ENCODE data around the gene DOCK3.
"Not testable (repeated sequence)": the region's sequence is repeated elsewhere in the genome, so short reads cannot be mapped to it uniquely, and the experiment has no call there.

DOCK3 gene

DNA sequence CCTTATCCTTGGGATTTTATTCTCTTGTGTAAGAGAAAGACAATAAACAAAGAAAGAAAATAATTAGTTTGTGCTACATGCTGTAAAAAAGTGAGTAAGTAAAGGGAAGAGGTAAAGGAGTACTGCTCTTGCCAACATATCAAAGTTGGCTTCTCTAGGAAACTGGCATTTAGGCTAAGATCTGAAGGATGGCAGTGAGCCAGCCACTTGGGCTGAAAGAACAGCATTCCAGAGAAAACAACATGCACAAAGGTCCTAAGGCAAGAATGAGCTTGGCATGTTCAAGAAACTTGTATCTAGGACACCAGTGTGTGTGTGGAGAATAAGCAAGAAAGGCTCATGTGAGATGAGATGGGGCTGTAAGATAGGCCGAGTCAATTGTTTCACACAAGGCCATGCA is 464.9 kb downstream of the DOCK3 start:
- no peak for DNase-seq

DNA sequence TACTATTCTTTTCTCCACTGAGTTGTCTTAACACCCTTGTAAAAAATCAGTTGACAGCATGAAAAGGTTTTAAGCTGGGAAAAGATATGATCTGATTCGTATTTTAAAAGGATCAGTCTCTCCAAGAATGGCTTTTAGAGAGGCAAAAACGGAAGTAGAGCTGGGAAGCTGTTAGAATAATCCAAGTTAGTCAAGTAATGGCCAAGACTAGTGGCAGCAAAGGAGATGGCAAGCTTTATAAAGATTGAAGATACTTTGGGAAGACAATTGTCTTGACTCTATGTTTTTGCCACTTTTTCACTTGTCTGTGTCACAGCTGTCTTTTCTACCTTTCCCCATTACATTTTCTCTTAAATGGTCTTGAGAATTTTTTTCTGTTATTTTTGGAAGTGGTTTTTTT is 466.8 kb downstream of the DOCK3 start:
- DNase-seq = no peak

DNA sequence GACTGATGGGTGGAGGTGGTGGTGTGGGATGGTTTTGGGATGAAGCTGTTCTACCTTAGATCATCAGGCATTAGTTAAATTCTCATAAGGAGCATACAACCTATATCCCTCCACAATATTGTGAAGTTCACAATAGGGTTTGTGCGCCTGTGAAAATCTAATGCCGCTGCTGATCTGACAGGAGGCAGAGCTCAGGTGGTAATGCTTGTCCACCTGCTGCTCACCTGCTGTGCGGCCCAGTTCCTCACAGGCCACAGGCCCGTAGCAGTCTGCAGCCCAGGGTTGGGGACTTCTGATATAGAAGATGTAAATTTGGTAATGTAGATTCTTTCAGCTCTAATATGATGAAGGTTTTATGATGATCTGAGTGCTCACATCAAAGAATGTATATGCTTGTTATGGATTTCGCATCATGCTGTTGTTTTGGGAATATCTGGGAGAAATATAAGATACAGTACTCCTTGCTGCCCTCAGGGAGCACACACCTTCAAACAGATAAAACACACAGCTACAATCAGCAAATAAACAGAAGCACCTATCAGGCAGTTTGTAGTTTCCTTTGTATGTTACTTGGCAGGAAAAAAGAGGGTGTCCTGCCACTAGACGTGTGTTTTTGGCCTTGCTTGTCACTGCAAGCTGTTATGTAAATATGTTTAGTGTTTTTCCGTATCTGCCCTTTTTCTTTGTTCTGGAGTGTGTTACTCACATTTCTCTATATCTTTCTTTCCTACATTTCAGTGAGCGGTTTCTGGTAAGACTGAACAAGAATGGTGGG is 471.3 kb downstream of the DOCK3 start:
- no peak for DNase-seq

DNA sequence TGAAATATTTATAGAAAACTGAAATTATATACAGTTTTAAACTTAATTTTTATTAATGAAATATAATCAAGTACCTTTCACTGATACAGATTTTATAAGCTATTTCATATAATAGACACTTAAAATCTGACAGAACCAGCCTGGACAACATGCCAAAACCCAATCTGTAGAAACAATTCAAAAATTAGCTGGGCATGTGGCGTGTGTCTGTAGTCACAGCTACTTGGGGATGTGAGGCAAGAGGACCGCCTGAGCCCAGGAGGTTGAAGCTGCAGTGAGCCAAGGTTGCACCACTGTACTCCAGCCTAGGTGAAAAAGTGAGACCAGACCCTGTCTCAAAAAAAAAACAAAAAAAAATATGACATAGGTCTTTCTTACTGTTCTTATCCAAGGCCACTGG is 472.1 kb downstream of the DOCK3 start:
- DNase-seq = no peak

DNA sequence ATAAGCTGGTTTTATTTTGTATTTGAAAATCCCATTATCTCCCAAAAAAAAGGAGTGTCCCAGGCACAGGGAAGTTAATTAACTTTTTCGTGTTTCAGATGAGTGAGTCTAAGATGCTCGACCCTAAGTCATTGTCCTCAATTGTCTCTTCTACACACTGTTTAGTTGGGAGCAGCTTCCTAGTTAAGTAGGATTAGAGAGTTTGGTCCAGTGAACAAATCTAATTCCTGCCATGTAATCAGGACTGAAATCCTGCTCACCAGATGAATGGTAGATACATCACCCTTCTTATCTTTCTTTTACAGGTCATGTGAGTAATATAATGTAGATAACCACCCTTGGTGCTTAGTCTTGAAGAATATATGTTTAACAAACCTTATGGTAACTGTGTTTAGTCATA is 481.4 kb downstream of the DOCK3 start:
- no peak for DNase-seq

DNA sequence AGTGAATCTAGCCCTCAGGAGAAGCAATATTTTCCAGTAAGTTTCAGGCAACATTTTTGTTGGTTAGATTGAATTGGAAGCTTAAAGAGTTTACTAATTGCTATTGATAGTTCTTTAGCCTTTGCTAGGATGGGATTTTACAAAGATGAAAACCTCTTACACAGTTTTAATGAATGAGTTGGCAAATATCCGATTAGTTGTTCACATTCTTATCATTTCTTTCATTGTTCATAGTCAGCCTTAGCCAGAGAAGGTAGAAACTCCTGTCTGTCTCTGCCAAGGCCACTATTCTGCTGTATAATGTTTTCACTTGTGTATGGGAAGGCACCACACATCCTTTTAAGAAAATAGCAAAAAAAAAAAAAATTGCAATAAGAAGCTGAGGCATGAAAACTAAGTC is 488.3 kb downstream of the DOCK3 start:
- no peak for DNase-seq

DNA sequence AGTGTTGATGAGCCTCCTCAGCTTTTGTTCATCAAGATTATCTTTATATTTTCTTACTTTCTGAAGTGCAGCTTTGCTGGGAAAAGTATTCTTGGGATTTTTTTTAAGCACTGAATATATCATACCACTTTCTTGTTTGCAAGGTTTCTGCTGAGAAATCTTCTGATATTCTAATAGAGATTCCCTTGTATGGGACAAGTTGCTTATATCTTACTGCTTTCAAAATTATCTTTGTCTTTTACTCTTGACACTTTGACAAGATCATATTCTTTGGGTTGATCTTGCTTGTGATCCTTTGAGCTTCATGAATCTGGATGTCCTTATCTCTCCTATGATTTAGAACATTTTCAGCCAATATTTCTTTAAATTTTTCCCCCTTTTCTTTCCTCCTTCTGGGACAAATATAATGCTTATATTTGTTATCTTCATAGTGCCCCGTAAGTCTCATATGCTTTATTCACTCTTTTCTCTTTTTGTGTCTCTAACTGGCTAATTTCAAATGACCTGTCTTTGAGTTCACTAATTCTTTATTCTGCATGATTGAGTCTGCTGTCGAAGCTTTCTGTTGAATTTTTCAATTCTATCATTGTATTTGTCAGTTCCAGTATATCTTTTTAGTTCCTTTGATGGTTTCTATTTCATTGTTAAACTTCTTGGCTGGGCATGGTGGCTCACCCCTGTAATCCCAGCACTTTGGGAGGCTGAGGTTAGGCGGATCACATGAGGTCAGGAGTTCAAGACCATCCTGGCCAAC is 499.0 kb downstream of the DOCK3 start:
- DNase-seq = no peak

DNA sequence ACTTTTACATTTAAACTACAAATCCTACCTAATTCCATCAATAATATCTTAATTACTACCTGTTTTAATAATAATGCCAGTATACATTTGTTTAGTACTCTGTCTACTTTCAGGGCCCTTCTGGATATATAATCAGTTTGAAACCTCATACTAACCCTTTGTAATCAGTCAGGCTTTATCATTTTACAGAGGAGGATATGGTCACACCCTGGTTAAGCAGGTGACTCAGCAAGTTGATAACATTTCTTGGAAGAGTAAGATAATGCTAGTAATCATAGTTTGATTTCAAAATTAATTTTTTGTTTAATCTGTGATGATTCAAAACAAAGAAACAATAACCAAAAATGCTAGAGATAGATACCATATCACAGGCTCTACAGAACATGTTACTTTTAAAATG is 502.2 kb downstream of the DOCK3 start:
- DNase-seq = no peak

DNA sequence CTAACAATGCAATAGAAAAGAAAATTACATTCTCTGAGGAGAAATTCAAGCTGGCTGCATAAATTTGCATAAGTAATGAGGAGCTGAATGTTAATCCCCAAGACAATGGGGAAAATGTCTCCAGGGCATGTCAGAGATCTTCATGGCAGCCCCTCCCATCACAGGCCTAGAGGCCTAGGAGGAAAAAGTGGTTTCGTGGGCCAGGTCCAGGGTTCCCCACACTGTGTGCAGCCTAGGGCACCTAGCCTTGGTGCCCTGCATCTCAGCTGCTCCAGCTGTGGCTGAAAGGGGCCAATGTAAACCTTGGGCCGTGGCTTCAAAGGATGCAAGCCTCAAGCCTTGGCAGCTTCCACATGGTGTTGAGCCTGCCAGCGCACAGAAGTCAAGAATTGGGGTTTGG is 511.7 kb downstream of the DOCK3 start:
- DNase-seq = not testable (repeated sequence)

DNA sequence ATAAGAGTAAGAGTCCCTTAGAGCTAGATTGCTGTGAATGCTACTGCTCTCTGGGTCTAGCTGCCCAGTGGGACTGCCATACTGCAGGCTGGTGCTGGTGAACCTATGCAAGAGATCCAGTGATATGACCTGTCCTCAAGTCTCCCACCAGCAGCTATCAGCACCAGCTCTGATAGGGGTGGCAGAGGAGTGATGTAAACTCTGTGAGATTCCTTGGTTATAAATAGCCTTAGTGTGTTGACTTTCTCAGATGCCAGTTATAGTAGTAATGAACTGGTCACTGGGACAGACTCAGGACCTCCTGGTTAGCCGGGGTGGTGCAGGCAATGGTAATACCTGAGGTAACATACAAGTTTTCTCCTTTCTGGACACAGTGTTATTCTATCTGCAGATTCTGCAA is 515.5 kb downstream of the DOCK3 start:
- DNase-seq = no peak

DNA sequence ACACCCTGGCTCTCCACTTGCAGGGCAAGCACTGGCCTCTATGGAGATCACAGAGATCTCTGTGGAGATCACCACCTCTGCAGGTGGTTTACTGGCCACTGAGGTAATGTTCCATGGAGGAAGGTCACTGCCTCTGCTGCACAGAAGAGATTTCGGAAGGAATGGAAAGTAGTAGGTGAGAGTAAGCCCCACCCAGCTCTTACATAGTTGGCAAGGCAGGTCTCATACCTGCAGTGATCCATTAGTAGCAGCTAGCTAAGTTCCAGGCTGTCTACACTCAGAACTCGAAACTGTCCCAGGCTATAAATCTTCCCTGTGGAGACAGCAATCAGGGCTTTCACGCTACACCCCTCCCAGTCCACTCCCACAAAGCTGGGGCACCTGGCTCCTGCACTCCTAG is 516.1 kb downstream of the DOCK3 start:
- no peak for DNase-seq

DNA sequence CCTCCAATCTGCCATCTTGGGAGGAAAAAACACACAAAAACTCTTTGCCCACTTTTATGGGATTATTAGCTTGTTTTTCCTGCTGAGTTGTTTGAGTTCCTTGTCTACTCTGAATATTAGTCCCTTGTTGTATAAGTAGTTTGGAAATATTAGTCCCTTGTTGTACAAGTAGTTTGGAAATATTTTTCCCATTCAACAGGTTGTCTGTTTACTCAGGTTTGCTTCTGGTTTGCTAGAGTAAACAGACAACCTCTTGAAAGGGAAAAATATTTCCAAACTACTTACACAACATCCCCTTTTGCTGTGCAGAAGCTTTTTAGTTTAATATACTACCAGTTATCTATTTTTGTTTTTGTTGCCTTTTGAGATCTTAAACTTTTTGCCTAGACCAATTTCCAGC is 517.0 kb downstream of the DOCK3 start:
- DNase-seq = no peak

DNA sequence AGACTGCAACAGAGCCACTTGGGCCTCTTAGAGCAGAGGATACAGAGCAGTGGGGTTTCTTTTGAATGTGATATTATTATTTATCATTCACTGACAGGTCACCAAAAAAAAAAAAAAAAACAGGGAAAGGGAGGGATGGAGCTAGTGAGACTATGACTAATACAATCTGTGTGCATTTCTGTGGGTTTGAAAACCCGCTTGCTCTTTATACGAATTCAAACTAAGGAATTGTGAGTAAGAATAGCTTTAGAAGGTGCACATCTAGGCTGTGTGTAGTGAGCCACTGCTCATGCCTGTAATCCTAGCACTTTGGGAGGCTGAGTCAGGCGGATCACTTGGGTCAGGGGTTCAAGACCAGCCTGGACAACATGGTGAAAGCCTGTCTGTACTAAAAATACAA is 523.8 kb downstream of the DOCK3 start:
- no peak for DNase-seq

DNA sequence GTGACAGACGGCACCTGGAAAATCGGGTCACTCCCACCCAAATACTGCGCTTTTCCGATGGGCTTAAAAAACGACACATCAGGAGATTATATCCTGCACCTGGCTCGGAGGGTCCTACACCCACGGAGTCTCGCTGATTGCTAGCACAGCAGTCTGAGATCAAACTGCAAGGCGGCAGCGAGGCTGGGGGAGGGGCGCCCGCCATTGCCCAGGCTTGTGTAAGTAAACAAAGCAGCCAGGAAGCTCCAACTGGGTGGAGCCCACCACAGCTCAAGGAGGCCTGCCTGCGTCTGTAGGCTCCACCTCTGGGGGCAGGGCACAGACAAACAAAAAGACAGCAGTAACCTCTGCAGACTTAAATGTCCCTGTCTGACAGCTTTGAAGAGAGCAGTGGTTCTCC is 524.6 kb downstream of the DOCK3 start:
- not testable (repeated sequence) for DNase-seq

DNA sequence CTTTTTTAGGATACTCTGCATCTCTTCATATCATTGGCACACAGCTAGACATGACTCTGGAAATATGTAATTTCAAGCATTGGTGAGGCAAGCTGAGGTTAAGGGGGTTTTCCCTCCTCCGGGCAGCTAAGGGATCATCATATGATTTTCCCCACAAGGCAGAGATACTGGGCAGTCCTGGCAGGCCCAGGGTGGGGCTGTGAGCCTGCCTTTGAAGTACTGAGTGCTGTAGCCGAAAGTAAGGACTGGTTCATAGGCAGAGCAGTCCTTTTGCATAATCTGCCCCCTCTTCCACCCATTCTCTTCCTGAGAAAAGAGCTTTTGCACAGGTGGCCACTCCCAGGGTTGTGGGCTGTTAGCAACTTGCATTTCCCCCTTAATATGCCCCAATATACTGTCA is 541.6 kb downstream of the DOCK3 start:
- no peak for DNase-seq

DNA sequence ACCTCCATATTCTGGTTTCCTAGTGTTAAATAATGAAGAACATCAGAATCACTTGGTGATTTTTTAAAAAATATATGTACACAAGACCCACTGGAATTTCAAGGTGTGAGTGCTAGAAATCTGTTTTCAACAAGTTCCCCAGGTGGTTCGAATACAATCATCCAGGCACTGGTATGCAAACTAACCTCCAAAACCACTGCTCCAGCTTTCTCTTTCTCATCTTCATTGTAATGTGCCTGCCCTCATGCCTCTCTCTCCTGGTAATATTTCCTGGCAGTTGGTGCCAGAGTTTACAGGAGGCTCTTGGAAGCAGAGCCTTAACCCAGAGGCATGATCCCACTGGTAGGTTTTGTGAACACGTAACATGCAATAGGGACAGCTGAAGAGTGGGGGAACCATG is 547.2 kb downstream of the DOCK3 start:
- no peak for DNase-seq

DNA sequence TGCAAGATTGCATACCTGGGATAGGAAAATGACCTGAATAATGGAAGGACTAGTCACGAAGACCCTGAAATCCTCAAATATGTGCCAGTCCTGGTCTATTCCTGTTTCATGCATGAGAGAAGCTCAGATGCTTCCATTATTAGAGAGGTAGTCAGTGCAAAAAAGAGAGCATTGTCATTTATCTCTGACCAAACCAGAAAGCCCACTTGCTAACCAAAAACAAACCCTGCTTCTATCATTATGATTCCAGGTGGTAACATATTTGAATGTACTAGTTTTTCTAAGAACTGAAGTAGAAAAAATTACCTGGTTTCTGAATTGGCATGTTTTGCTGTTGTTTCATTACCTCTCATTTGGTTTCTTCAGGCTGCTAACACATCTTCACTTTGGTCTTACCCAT is 549.6 kb downstream of the DOCK3 start:
- DNase-seq = no peak

DNA sequence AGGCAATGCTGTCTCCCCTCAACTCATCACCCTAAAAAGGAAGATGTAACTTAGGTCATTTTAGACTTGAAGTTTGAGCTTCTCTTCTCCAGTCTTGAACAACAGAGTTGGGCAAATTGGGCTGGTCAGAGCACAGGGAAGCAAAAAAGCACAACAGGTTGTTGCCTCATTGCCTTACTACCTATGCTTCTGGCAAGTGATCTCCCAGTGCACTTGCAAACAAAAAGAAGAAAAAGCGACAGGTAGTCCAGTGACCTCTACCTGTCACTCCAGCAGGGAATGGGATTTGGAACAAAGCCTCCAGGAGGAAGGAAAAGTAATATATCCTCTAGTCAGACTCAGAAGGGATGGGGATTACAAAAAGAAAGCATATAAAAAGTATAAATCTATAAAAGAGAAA is 550.1 kb downstream of the DOCK3 start:
- DNase-seq = no peak

DNA sequence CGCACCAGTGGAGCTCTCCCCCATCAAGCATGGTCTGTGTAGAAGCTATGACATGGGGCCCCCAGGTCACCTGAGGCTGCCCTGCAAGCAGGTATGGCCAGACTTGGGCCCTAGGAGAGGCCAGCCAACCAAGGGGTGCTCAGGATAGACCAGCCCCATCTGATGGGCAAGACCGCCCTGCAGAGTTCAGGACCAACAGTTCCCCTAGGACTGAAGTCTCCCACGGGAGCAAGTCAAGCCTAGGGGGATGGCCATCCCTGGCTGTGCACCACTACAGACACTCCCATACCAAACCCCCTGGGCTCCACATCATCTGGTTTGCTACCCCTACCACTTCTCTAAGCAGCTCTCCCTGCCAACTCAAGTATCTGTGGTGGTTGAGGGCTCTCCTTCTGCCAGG is 568.2 kb downstream of the DOCK3 start:
- no peak for DNase-seq

DNA sequence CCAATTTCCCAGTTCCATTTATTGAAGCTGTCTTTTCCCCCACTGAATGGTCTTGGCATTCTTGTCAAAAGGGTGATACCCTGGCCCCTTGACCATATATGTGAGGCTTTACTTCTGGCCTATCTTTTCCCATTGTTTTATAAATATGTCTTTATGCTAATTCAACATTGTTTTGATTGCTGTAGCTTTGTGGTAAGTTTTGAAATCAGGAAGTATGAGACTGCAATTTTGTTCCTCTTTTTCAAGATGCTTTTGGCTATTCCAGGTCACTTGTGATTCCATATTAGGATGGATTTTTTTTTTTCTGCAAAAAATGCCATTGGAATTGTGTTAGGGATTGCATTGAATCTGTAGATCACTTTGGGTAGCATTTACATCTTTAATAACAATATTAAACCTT is 569.2 kb downstream of the DOCK3 start:
- DNase-seq = no peak

DNA sequence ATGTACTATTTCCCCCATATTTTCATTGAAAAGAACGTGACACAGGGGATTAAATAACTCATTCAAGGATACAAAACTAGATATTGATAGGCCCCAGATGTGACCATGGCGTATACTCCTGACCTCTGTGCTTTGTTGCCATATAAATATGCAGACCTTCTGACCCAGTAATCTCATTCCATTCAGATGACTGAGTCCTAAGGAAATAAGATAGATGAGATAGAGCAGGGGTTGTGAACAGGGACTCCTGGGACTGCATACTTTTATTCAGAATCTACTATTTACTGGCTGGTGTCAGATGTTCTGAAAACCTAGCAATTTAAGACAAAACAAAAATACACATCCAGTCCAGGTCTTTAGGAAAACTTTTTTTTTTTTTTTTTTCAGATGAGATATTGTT is 571.1 kb downstream of the DOCK3 start:
- no peak for DNase-seq

DNA sequence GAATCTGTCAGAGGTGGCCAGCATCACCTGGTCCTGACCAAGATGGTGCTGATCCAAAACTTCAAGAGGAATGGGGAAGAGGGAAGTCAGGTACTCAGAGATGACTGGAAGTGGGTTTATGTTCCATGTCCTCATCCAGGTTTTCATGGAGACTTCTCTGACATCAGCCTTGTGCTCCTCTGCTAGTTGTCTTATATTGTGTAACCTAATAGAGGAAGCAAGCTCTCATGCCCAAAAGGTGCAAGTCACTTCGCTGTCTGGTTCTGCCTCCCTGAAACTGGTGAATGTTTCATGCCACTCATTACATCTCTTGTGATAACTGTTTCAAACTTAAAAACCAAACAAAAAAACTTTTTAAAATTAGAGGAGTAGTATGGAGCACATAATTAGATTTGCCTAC is 583.1 kb downstream of the DOCK3 start:
- no peak for DNase-seq

DNA sequence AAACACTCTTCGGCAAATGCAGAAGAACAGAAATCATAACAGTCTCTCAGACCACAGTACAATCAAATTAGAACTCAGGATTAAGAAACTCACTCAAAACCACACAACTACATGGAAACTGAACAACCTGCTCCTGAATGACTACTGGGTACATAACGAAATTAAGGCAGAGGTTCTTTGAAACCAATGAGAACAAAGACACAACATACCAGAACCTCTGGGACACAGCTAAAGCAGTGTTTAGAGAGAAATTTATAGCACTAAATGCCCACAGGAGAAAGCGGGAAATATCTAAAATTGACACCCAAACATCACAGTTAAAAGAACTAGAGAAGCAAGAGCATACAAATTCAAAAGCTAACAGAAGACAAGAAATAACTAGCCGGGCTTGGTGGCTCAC is 589.4 kb downstream of the DOCK3 start:
- DNase-seq = not testable (repeated sequence)

DNA sequence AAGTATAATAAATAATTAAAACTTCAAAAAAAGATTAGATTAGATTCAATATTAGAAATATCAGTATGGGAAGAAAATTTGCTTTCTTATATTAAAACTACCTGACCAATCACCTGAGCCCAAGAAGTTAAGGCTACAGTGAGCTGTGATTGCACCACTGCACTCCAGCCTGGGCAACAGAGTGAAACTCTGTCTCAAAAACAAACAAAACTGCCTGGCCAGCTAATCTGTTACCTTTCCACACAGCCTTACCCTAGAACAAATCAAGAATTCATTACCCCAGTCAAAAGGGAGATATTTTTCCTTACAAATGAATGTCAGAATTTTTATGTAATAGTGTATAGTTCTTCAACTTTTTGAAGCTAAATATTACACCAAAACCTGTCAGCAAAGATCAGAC is 593.4 kb downstream of the DOCK3 start:
- no peak for DNase-seq

DNA sequence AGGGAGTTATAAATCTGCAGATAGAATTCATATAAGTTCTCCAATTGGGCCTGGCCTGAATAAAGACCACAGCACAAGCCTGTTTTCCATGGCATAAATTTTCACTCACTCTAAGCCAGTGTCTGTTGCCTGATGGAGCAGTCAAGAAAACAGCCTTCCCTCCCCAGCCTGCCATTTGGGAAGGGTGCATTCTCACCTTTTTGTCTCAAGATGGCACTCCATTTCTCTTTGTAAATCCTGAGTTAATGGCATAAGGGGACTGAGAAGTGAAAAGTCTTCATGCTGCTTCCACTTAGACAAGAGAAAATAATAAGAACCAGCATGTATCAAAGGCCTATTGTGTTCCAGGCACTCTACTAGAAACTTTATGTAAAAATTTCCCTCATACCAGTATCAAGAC is 594.7 kb downstream of the DOCK3 start:
- no peak for DNase-seq

All from NCI-H2171 (cell line).